DOHH2 (cell line): ENCODE measurements around the gene PPM1G.

Experiments used
- H3F3A ChIP-seq: fragments of 200-600 bp; sonication (generic), shearing (Covaris generic); 2 replicates; pipeline ENCODE4 v1.6.0; 2016; ENCODE audit warnings: antibody characterized with exemption, mild to moderate bottlenecking; ENCODE audit not compliant: control insufficient read depth, insufficient read depth
- H3K27ac ChIP-seq: fragments of 200-600 bp; sonication (generic); 2 replicates; pipeline ENCODE4 v1.5.1; 2014; ENCODE audit warnings: low read depth, mild to moderate bottlenecking, low read length, moderate library complexity
- H3K27me3 ChIP-seq: fragments of 200-600 bp; sonication (generic); 2 replicates; pipeline ENCODE4 v1.6.1; 2014; ENCODE audit warnings: mild to moderate bottlenecking, low read length, mixed read lengths; ENCODE audit not compliant: control insufficient read depth
- H3K36me3 ChIP-seq: fragments of 200-600 bp; sonication (generic); 2 replicates; pipeline ENCODE4 v1.6.1; 2014; ENCODE audit warnings: mild to moderate bottlenecking, low read length, moderate library complexity, mixed read lengths; ENCODE audit not compliant: control insufficient read depth
- H3K4me1 ChIP-seq: fragments of 200-600 bp; sonication (generic); 2 replicates; pipeline ENCODE4 v1.6.1; 2014; ENCODE audit warnings: mild to moderate bottlenecking, low read length, mixed read lengths; ENCODE audit not compliant: control insufficient read depth
- H3K4me2 ChIP-seq: fragments of 200-600 bp; sonication (generic); 2 replicates; pipeline ENCODE4 v1.6.0; 2014; ENCODE audit warnings: mild to moderate bottlenecking, low read length, moderate library complexity
- H3K4me3 ChIP-seq: fragments of 200-600 bp; sonication (generic); 2 replicates; pipeline ENCODE4 v1.5.1; 2014; ENCODE audit warnings: mild to moderate bottlenecking, low read length, mixed read lengths
- H3K79me2 ChIP-seq: fragments of 200-600 bp; sonication (generic); 2 replicates; pipeline ENCODE4 v1.6.1; 2014; ENCODE audit warnings: mild to moderate bottlenecking, low read length, mixed read lengths; ENCODE audit not compliant: control insufficient read depth
- H3K9me2 ChIP-seq: fragments of 200-600 bp; sonication (generic); replicated peaks from 2 replicates; pipeline ENCODE4 v1.6.1; 2014; ENCODE audit warnings: mild to moderate bottlenecking, low read length, mixed read lengths; ENCODE audit not compliant: control insufficient read depth
- H3K9me3 ChIP-seq: fragments of 200-600 bp; sonication (generic); 2 replicates; pipeline ENCODE4 v1.6.1; 2014; ENCODE audit warnings: antibody characterized with exemption, low read length, mixed read lengths; ENCODE audit not compliant: control insufficient read depth, insufficient read depth
- H4K20me1 ChIP-seq: fragments of 200-600 bp; sonication (generic); 2 replicates; pipeline ENCODE4 v1.6.0; 2014; ENCODE audit warnings: low read depth, mild to moderate bottlenecking, antibody characterized with exemption, low read length, moderate library complexity; ENCODE audit not compliant: control insufficient read depth, insufficient read depth
- CTCF ChIP-seq: fragments of 200-600 bp; sonication (generic); IDR thresholded peaks from one replicate; pipeline ENCODE4 v1.5.1; 2014; ENCODE audit warnings: antibody characterized with exemption, mild to moderate bottlenecking, low read depth, low read length; ENCODE audit not compliant: poor library complexity, severe bottlenecking
- EZH2phosphoT487 ChIP-seq: fragments of 200-600 bp; sonication (generic); IDR thresholded peaks from 2 replicates; pipeline ENCODE4 v1.6.1; 2017; ENCODE audit warnings: borderline replicate concordance, mild to moderate bottlenecking, antibody characterized with exemption, low read length, moderate library complexity, mixed read lengths

PPM1G gene

GRCh38 chr2:27421660-27422250, 12.4 kb upstream of the PPM1G start:
- Histone ChIP-seq H3K9me2 (no peaks in the 10 kb centered on the region), H3K27me3 (no peaks in the 10 kb centered on the region), H3K27ac (no peak overlapping the region), H3K36me3 (no peaks in the 10 kb centered on the region), H3K79me2 (no peaks in the 10 kb centered on the region), H3K4me3 (no peak overlapping the region), H3K4me1 (no peaks in the 10 kb centered on the region), H3K9me3 (no peaks in the 10 kb centered on the region), H3K4me2 (no peak overlapping the region), H3F3A (no peaks in the 10 kb centered on the region), H4K20me1 (no peaks in the 10 kb centered on the region)
- TF ChIP-seq EZH2phosphoT487, result no peak
- no peak for TF ChIP-seq CTCF

GRCh38 chr2:27420996-27421395, 11.6 kb upstream of the PPM1G start:
- TF ChIP-seq CTCF (no peak), EZH2phosphoT487 (no peak)
- Histone ChIP-seq H3K27ac (no peak overlapping the region), H3K9me2 (no peaks in the 10 kb centered on the region), H3K27me3 (no peaks in the 10 kb centered on the region), H3K4me3 (no peak overlapping the region), H3K79me2 (no peaks in the 10 kb centered on the region), H3K4me1 (no peaks in the 10 kb centered on the region), H3K9me3 (no peaks in the 10 kb centered on the region), H4K20me1 (no peaks in the 10 kb centered on the region), H3K4me2 (no peak overlapping the region), H3K36me3 (no peaks in the 10 kb centered on the region), H3F3A (no peaks in the 10 kb centered on the region)

- no peak for TF ChIP-seq CTCF
- TF ChIP-seq EZH2phosphoT487, result no peak
- no peaks in the 10 kb centered on the region for H3K79me2 ChIP-seq
Measured at GRCh38 chr2:27416151-27416550, 6.8 kb upstream of the PPM1G start.

More at GRCh38 chr2:27416151-27416550, 6.8 kb upstream of the PPM1G start:
- H3K36me3 ChIP-seq, result no peaks in the 10 kb centered on the region
- no peaks in the 10 kb centered on the region for H3K4me1 ChIP-seq
- no peaks in the 10 kb centered on the region for H3F3A ChIP-seq
- H3K27me3 ChIP-seq, result 0 out of 2 replicates have a peak, but pooled peaks cover 2% of the 10 kb centered on the region
- no peak overlapping the region for H3K4me3 ChIP-seq
- H4K20me1 ChIP-seq, result no peaks in the 10 kb centered on the region
- H3K4me2 ChIP-seq, result no peak overlapping the region
- no peaks in the 10 kb centered on the region for H3K9me2 ChIP-seq
- no peak overlapping the region for H3K27ac ChIP-seq
- H3K9me3 ChIP-seq, result no peaks in the 10 kb centered on the region
